Liver (tissue), 9 donors: ENCODE results near the gene CCDC80. TPM values are rescaled to one million over a fixed set of nuclear protein-coding genes. Genes with fewer than 3 reads are reported as not detected.

Experiments used
- DNase-seq: peaks from one replicate; pipeline ENCODE4 v3.0.0-alpha.2; 2017; ENCODE audit warnings: low spot score
- H3K27ac ChIP-seq, 2 donors: one replicate each; pipeline ENCODE4 v1.7.0; 2013; ENCODE audit warnings: inconsistent platforms in 2 of 2, low read length in 2 of 2, control low read depth in 1 of 2, low read depth in 1 of 2, mild to moderate bottlenecking in 1 of 2
- H3K27me3 ChIP-seq, 4 donors: one replicate each; pipeline versions ENCODE4 v1.6.1 to v1.7.0; 2013; ENCODE audit warnings: low read length in 3 of 4, inconsistent platforms in 1 of 4, mild to moderate bottlenecking in 1 of 4, moderate library complexity in 1 of 4; ENCODE audit not compliant: control insufficient read depth in 4 of 4, insufficient read depth in 4 of 4
- H3K36me3 ChIP-seq, 4 donors: one replicate each; pipeline versions ENCODE4 v1.6.1 to v1.7.0; 2013; ENCODE audit warnings: low read length in 3 of 4, mild to moderate bottlenecking in 3 of 4, low read depth in 1 of 4, moderate library complexity in 1 of 4; ENCODE audit not compliant: control insufficient read depth in 4 of 4, insufficient read depth in 3 of 4
- H3K4me1 ChIP-seq, 4 donors: one replicate each; pipeline versions ENCODE4 v1.6.1 to v1.7.0; 2013; ENCODE audit warnings: low read length in 3 of 4, mild to moderate bottlenecking in 3 of 4, moderate library complexity in 1 of 4; ENCODE audit not compliant: control insufficient read depth in 4 of 4, insufficient read depth in 4 of 4
- H3K4me3 ChIP-seq, 3 donors: one replicate each; pipeline versions ENCODE4 v1.6.1 to v1.7.0; 2013; ENCODE audit warnings: low read length in 3 of 3, control low read depth in 1 of 3, low read depth in 1 of 3, mild to moderate bottlenecking in 1 of 3
- H3K9ac ChIP-seq, 2 donors: one replicate each; pipeline ENCODE4 v1.7.0; 2013; ENCODE audit warnings: low read length in 2 of 2, mild to moderate bottlenecking in 2 of 2, moderate library complexity in 2 of 2, control low read depth in 1 of 2, low read depth in 1 of 2
- H3K9me3 ChIP-seq, 4 donors: one replicate each; pipeline versions ENCODE4 v1.6.1 to v1.7.0; 2013; ENCODE audit warnings: low read length in 3 of 4; ENCODE audit not compliant: control insufficient read depth in 4 of 4
- ATF3 ChIP-seq: IDR thresholded peaks from 2 replicates; pipeline ENCODE4 v1.6.1; 2016; ENCODE audit warnings: antibody characterized with exemption
- CTCF ChIP-seq: fragments of 150-350 bp; IDR thresholded peaks from 2 replicates; pipeline ENCODE4 v1.5.1; 2017; ENCODE audit warnings: improper control_type of control experiment, low read depth, low read length; ENCODE audit not compliant: missing input control
- EGR1 ChIP-seq, 2 donors: IDR thresholded peaks; 2 replicates each; pipeline ENCODE4 v1.6.1; 2016 to 2018; ENCODE audit warnings: antibody characterized with exemption in 2 of 2, low read depth in 2 of 2
- FOXA1 ChIP-seq: IDR thresholded peaks from 2 replicates; pipeline ENCODE4 v1.6.1; 2016; ENCODE audit warnings: antibody characterized with exemption
- GABPA ChIP-seq, 2 donors: IDR thresholded peaks in 1 of 2; conservative IDR thresholded peaks in 1 of 2; 2 replicates each; pipeline ENCODE4 v1.6.1; 2016; ENCODE audit warnings: antibody characterized with exemption in 2 of 2, mild to moderate bottlenecking in 1 of 2, moderate library complexity in 1 of 2
- HNF4A ChIP-seq, 2 donors: conservative IDR thresholded peaks; 2 replicates each; pipeline ENCODE4 v1.6.1; 2016; ENCODE audit warnings: antibody characterized with exemption in 2 of 2, mild to moderate bottlenecking in 2 of 2
- HNF4G ChIP-seq: IDR thresholded peaks from 2 replicates; pipeline ENCODE4 v1.6.1; 2016; ENCODE audit warnings: antibody characterized with exemption
- JUND ChIP-seq, 2 donors: IDR thresholded peaks; 2 replicates each; pipeline ENCODE4 v1.6.1; 2016; ENCODE audit warnings: antibody characterized with exemption in 2 of 2
- MAX ChIP-seq: IDR thresholded peaks from 2 replicates; pipeline ENCODE4 v1.6.1; 2016; ENCODE audit warnings: antibody characterized with exemption
- NR2F2 ChIP-seq: IDR thresholded peaks from 2 replicates; pipeline ENCODE4 v1.6.1; 2016; ENCODE audit warnings: antibody characterized with exemption
- RAD21 ChIP-seq, 2 donors: IDR thresholded peaks; 2 replicates each; pipeline ENCODE4 v1.6.1; 2016; ENCODE audit warnings: antibody characterized with exemption in 2 of 2, mild to moderate bottlenecking in 2 of 2
- REST ChIP-seq: IDR thresholded peaks from 2 replicates; pipeline ENCODE4 v1.6.1; 2016; ENCODE audit warnings: antibody characterized with exemption, mild to moderate bottlenecking
- RXRA ChIP-seq, 2 donors: IDR thresholded peaks; 2 replicates each; pipeline ENCODE4 v1.6.1; 2017 to 2018; ENCODE audit warnings: antibody characterized with exemption in 2 of 2, mild to moderate bottlenecking in 1 of 2
- SP1 ChIP-seq: IDR thresholded peaks from 2 replicates; pipeline ENCODE4 v1.6.1; 2018; ENCODE audit warnings: antibody characterized with exemption, mild to moderate bottlenecking
- TAF1 ChIP-seq: conservative IDR thresholded peaks from 2 replicates; pipeline ENCODE4 v1.6.1; 2016; ENCODE audit warnings: antibody characterized with exemption, mild to moderate bottlenecking
- YY1 ChIP-seq: IDR thresholded peaks from 2 replicates; pipeline ENCODE4 v1.6.1; 2016; ENCODE audit warnings: antibody characterized with exemption, mild to moderate bottlenecking
- ZBTB33 ChIP-seq: IDR thresholded peaks from 2 replicates; pipeline ENCODE4 v1.6.1; 2016; ENCODE audit warnings: antibody characterized with exemption
- WGBS: extraction: QIAGEN DNeasy Blood & Tissue Kit; methylation state at CpG from one replicate; pipeline ENCODE4 v1.1.7; 2013; 5-methylcytosine and 5-hydroxymethylcytosine counted together
- polyA plus RNA-seq, 2 donors: library from polyadenylated mRNA; stranded (reverse) in 1 of 2; unstranded in 1 of 2; fragments of 200-250 nt in 1 of 2; fragments of >200 nt in 1 of 2; fragmentation: Nextera tagmentation in 1 of 2; extraction: Ambion mirVana in 1 of 2; gene quantifications; one replicate each; pipeline versions ENCODE4 v1.2.1 to v1.2.3, GENCODE V29; 2013 to 2015
- total RNA-seq, 2 donors: library from RNA; depleted of rRNA; stranded (reverse); fragments of >200 nt; gene quantifications; one replicate each; pipeline ENCODE4 v1.2.3, GENCODE V29; 2014
- donor health status: healthy.
- donor health status: healthy.
- donor health status: healthy.
- donor health status: healthy.
- donor health status: healthy.

The CCDC80 gene
- total and polyA plus RNA-seq, 4 donors: 0.17 to 2.1 (median 1.1) TPM

GRCh38 chr3:112672716-112673541, 32.0 kb upstream of the CCDC80 start:
- no peaks in the 10 kb centered on the region for H3K9me3 ChIP-seq
- no peaks in the 10 kb centered on the region for H3K36me3 ChIP-seq
- DNase-seq: no peak
- H3K9ac ChIP-seq: no peak overlapping the region
- H3K4me3 ChIP-seq: no peak overlapping the region
- peaks cover 0 to 3% (median 0%) of the 10 kb centered on the region in 4 donors for H3K27me3 ChIP-seq
- H3K27ac ChIP-seq: no peak overlapping the region
- WGBS: 67% methylated on average over 5 of the region's 5 CpGs
- no peaks in the 10 kb centered on the region for H3K4me1 ChIP-seq
- TF ChIP-seq SP1 (no peak), GABPA (IDR thresholded peaks at IDR 0.05 in 1 of 2, conservative IDR thresholded peaks at IDR 0.05 in 1 of 2) (no peak), FOXA1 (no peak), YY1 (no peak), RAD21 (IDR thresholded peaks at IDR 0.05) (no peak), EGR1 (IDR thresholded peaks at IDR 0.05; ENCODE audit: low read depth in 2 of 2) (no peak), JUND (IDR thresholded peaks at IDR 0.05) (no peak), ATF3 (no peak), NR2F2 (no peak), MAX (no peak), HNF4A (conservative IDR thresholded peaks at IDR 0.05) (no peak), REST (no peak), ZBTB33 (no peak), CTCF (no peak), HNF4G (no peak), RXRA (IDR thresholded peaks at IDR 0.05) (no peak), TAF1 (no peak)
